HEK293T (cell line): ENCODE results near the gene BTBD17.

Experiments used
- CTCF ChIA-PET: fragments of 350-600 bp; formaldehyde crosslinking; extraction: SDS; loops from one replicate; lab custom pipeline; 2021; ENCODE audit warnings: antibody characterized with exemption, inconsistent platforms; lab: Yijun Ruan, JAX
- POLR2A ChIA-PET: fragments of 350-600 bp; formaldehyde crosslinking; extraction: SDS; loops from one replicate; lab custom pipeline; 2020; ENCODE audit warnings: antibody characterized with exemption, inconsistent platforms; lab: Yijun Ruan, JAX
- DNase-seq: peaks from one replicate; pipeline ENCODE4 v3.0.0; 2012; ENCODE audit warnings: mixed read lengths; ENCODE audit errors: extremely low spot score
- ARNT ChIP-seq: fragments of 450-650 bp; IDR thresholded peaks from 2 replicates; pipeline ENCODE4 v1.6.1; 2017; ENCODE audit warnings: mild to moderate bottlenecking
- BHLHE40 ChIP-seq: fragments of 450-650 bp; IDR thresholded peaks from 2 replicates; pipeline ENCODE4 v1.6.1; 2016; ENCODE audit warnings: mild to moderate bottlenecking, moderate library complexity, borderline replicate concordance
- CTBP1 ChIP-seq: fragments of 450-650 bp; IDR thresholded peaks from 2 replicates; pipeline ENCODE4 v1.6.1; 2016; ENCODE audit warnings: borderline replicate concordance
- ELF4 ChIP-seq: fragments of 450-650 bp; IDR thresholded peaks from 2 replicates; pipeline ENCODE4 v1.6.1; 2017; ENCODE audit warnings: antibody characterized with exemption
- FOXA1 ChIP-seq: fragments of 450-650 bp; IDR thresholded peaks from 2 replicates; pipeline ENCODE4 v1.6.1; 2016; ENCODE audit warnings: mild to moderate bottlenecking
- FOXK2 ChIP-seq: fragments of 450-650 bp; IDR thresholded peaks from 2 replicates; pipeline ENCODE4 v1.6.1; 2016; ENCODE audit warnings: mild to moderate bottlenecking
- FOXM1 ChIP-seq: fragments of 450-650 bp; IDR thresholded peaks from 2 replicates; pipeline ENCODE4 v1.6.1; 2017; ENCODE audit warnings: mild to moderate bottlenecking, borderline replicate concordance
- HDGF ChIP-seq: fragments of 450-650 bp; IDR thresholded peaks from 2 replicates; pipeline ENCODE4 v1.6.1; 2017; ENCODE audit warnings: antibody characterized with exemption, borderline replicate concordance
- L3MBTL2 ChIP-seq: fragments of 450-650 bp; conservative IDR thresholded peaks from 2 replicates; pipeline ENCODE4 v1.6.1; 2016; ENCODE audit warnings: mild to moderate bottlenecking
- LEF1 ChIP-seq: fragments of 450-650 bp; IDR thresholded peaks from 2 replicates; pipeline ENCODE4 v1.6.1; 2017; ENCODE audit warnings: mild to moderate bottlenecking, borderline replicate concordance
- NFRKB ChIP-seq: fragments of 450-650 bp; IDR thresholded peaks from 2 replicates; pipeline ENCODE4 v1.6.1; 2016; ENCODE audit warnings: mild to moderate bottlenecking, moderate library complexity
- PKNOX1 ChIP-seq: fragments of 450-650 bp; IDR thresholded peaks from 2 replicates; pipeline ENCODE4 v1.6.1; 2016
- SP1 ChIP-seq: fragments of 450-650 bp; IDR thresholded peaks from 2 replicates; pipeline ENCODE4 v1.6.1; 2017
- SUZ12 ChIP-seq: fragments of 450-650 bp; IDR thresholded peaks from 2 replicates; pipeline ENCODE4 v1.6.1; 2016; ENCODE audit warnings: mild to moderate bottlenecking
- TARDBP ChIP-seq: fragments of 450-650 bp; IDR thresholded peaks from 2 replicates; pipeline ENCODE4 v1.6.1; 2016
- ZNF384 ChIP-seq: fragments of 450-650 bp; IDR thresholded peaks from 2 replicates; pipeline ENCODE4 v1.6.1; 2016

Gene BTBD17

DNA sequence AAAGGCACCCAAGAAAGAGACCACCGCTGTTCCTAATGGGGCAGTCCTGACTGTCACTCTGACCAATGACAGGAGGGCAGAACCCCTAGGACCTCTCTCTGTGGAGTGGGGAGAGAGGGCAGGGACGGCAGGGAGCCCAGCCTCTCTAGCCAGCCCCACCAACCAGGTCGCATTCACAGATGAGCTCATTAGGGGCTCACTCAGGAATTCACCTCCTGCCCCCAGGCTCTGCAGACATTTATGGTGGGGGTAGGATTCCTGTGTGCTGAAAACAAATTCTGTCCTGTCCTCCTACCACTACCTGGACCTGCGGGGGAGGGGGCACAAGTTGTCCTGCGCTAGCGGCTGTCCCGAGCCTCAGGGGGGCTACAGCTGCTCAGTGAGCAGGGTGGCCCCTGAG lies 42.5 kb upstream of the BTBD17 start:
- ChIA-PET POLR2A (interaction anchor here (1.1 to 1.2 kb wide), 2 partner anchors 27 to 30 kb away, joined by 3 read pairs; no protein-coding TSS in a partner anchor), CTCF (interaction anchor here (1.9 kb wide), 1 partner anchor 53 kb away, joined by 6 read pairs; no protein-coding TSS in a partner anchor)
- DNase-seq, result no peak
- TF ChIP-seq FOXA1 (no peak), SUZ12 (no peak), FOXK2 (no peak), TARDBP (no peak), PKNOX1 (no peak), NFRKB (no peak), ZNF384 (no peak), HDGF (no peak), SP1 (no peak), CTBP1 (no peak), LEF1 (no peak), ARNT (no peak), BHLHE40 (no peak), L3MBTL2 (no peak), ELF4 (no peak), FOXM1 (no peak)

GRCh38 chr17:74403512-74404137 lies 42.0 kb upstream of the BTBD17 start:
- no peak for DNase-seq
- ChIA-PET POLR2A (interaction anchor here (1.1 to 1.2 kb wide), 2 partner anchors 27 to 30 kb away, joined by 3 read pairs; no protein-coding TSS in a partner anchor), CTCF (interaction anchor here (0.9 to 1.9 kb wide), 2 partner anchors 9 to 53 kb away, joined by 4 to 6 read pairs; no protein-coding TSS in a partner anchor)
- TF ChIP-seq SUZ12, result no peak
- no peak for TF ChIP-seq ZNF384
- no peak for TF ChIP-seq PKNOX1
- no peak for TF ChIP-seq SP1
- no peak for TF ChIP-seq ARNT
- TF ChIP-seq FOXM1, result no peak
- TF ChIP-seq CTBP1, result no peak
- TF ChIP-seq FOXK2, result no peak
- TF ChIP-seq FOXA1, result no peak
- TF ChIP-seq ELF4, result no peak
- no peak for TF ChIP-seq HDGF
- TF ChIP-seq L3MBTL2, result no peak
- no peak for TF ChIP-seq LEF1
- no peak for TF ChIP-seq NFRKB
- TF ChIP-seq BHLHE40, result no peak
- TF ChIP-seq TARDBP, result no peak

- TF ChIP-seq TARDBP, result no peak
- no peak for TF ChIP-seq ELF4
- no peak for TF ChIP-seq ARNT
- TF ChIP-seq FOXK2, result no peak
- no peak for TF ChIP-seq LEF1
- TF ChIP-seq FOXA1, result no peak
- TF ChIP-seq NFRKB, result no peak
- no peak for TF ChIP-seq SP1
- TF ChIP-seq FOXM1, result no peak
- TF ChIP-seq SUZ12, result no peak
- no peak for TF ChIP-seq L3MBTL2
- TF ChIP-seq BHLHE40, result no peak
- TF ChIP-seq CTBP1, result no peak
- TF ChIP-seq PKNOX1, result no peak
- no peak for TF ChIP-seq ZNF384
- no peak for TF ChIP-seq HDGF
- POLR2A ChIA-PET, result no interaction called here
- CTCF ChIA-PET, result interaction anchor here (0.6 to 1.0 kb wide), 2 partner anchors 23 to 104 kb away, joined by 3 to 4 read pairs; no protein-coding TSS in a partner anchor
Measured at GRCh38 chr17:74402048-74402447, 40.4 kb upstream of the BTBD17 start.

DNA sequence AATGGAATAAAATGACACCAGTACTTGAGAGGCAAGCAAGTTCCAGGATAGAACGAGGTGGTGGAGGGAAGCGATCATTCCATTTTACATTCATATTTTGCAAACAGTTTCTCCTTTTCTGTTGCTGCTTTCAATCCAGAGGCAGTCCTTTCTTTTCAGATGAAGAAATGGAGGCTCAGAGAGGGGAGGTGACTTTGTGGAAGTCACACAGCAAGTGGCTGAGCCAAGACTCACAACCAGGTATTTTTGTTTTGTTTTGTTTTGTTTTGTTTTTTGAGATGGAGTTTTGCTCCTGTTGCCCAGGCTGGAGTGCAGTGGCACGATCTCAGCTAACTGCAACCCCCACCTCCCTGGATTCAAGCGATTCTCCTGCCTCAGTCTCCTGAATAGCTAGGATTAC lies 34.9 kb upstream of the BTBD17 start:
- ChIA-PET CTCF (no interaction called here), POLR2A (no interaction called here)
- no peak for DNase-seq
- no peak for TF ChIP-seq FOXM1
- no peak for TF ChIP-seq FOXK2
- TF ChIP-seq BHLHE40, result no peak
- TF ChIP-seq L3MBTL2, result no peak
- TF ChIP-seq ARNT, result no peak
- no peak for TF ChIP-seq FOXA1
- TF ChIP-seq CTBP1, result no peak
- no peak for TF ChIP-seq HDGF
- TF ChIP-seq LEF1, result no peak
- TF ChIP-seq SP1, result no peak
- no peak for TF ChIP-seq SUZ12
- no peak for TF ChIP-seq NFRKB
- TF ChIP-seq PKNOX1, result no peak
- no peak for TF ChIP-seq ZNF384
- TF ChIP-seq TARDBP, result no peak
- TF ChIP-seq ELF4, result no peak

More at GRCh38 chr17:74402048-74402447, 40.4 kb upstream of the BTBD17 start:
- DNase-seq, result no peak
